Choroid plexus epithelial cell (primary cell): ENCODE results near the gene CYB561D1.

Source experiments
- DNase-seq: peaks from one replicate; pipeline ENCODE4 v3.0.0-alpha.2; 2010; ENCODE audit warnings: low read depth
- H3K4me3 ChIP-seq: 2 replicates; pipeline ENCODE4 v1.5.1; 2011; ENCODE audit warnings: low read depth, mild to moderate bottlenecking, control low read depth, low read length, moderate library complexity
- TF ChIP-seq, protein P1 (sequence below): conservative IDR thresholded peaks from 2 replicates; pipeline ENCODE4 v1.5.1; 2011; ENCODE audit warnings: low read depth, mild to moderate bottlenecking, control low read depth, inconsistent platforms, low read length, moderate library complexity

The CYB561D1 gene

GRCh38 chr1:109535481-109535880, 41.6 kb downstream of the CYB561D1 start:
- TF ChIP-seq, protein P1, sequence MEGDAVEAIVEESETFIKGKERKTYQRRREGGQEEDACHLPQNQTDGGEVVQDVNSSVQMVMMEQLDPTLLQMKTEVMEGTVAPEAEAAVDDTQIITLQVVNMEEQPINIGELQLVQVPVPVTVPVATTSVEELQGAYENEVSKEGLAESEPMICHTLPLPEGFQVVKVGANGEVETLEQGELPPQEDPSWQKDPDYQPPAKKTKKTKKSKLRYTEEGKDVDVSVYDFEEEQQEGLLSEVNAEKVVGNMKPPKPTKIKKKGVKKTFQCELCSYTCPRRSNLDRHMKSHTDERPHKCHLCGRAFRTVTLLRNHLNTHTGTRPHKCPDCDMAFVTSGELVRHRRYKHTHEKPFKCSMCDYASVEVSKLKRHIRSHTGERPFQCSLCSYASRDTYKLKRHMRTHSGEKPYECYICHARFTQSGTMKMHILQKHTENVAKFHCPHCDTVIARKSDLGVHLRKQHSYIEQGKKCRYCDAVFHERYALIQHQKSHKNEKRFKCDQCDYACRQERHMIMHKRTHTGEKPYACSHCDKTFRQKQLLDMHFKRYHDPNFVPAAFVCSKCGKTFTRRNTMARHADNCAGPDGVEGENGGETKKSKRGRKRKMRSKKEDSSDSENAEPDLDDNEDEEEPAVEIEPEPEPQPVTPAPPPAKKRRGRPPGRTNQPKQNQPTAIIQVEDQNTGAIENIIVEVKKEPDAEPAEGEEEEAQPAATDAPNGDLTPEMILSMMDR: no peak
- no peak for DNase-seq
- H3K4me3 ChIP-seq: no peak overlapping the region

GRCh38 chr1:109535971-109536491, 42.1 kb downstream of the CYB561D1 start:
- TF ChIP-seq, protein P1: no peak
- peak; percentile 25 for DNase-seq
- H3K4me3 ChIP-seq: no peak overlapping the region

- DNase-seq: no peak
- H3K4me3 ChIP-seq: no peak overlapping the region
- TF ChIP-seq, protein P1: no peak
These were observed 43.7 kb downstream of the CYB561D1 start for GRCh38 chr1:109537450-109538178.

- no peak overlapping the region for H3K4me3 ChIP-seq
- TF ChIP-seq, protein P1: no peak
- DNase-seq: no peak
These were observed 45.1 kb downstream of the CYB561D1 start for GRCh38 chr1:109538827-109539555.

DNA sequence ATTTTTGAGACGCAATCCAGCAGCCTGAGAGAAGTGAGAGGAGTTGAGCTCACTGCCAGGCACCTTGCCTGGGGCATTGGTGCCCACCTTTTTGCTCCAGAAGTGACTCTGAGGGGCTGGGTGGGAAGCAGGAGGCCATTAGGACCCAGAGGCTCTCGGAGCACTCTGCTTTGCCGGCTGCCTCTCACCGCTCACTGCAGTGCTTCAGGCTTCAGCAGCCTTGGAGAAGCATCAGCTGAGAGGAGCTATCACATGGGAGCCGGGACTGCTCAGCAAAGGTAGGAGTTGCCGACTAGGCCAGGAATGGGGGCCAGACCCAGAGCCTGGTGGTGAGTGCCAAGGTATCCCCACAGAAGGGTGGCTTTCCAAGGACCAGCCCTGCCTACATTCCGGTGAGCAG, 45.8 kb downstream of the CYB561D1 start, which contains the start of gene GPR61:
Gene GPR61 (plus strand): TSS at position 197 of the 400 bp plus-strand sequence. CDS start 3,151 bp downstream, outside the sequence.
- H3K4me3 ChIP-seq: no peak within 1 kb of the TSS
- TF ChIP-seq, protein P1: no peak
- peak; percentile 37 for DNase-seq

DNA sequence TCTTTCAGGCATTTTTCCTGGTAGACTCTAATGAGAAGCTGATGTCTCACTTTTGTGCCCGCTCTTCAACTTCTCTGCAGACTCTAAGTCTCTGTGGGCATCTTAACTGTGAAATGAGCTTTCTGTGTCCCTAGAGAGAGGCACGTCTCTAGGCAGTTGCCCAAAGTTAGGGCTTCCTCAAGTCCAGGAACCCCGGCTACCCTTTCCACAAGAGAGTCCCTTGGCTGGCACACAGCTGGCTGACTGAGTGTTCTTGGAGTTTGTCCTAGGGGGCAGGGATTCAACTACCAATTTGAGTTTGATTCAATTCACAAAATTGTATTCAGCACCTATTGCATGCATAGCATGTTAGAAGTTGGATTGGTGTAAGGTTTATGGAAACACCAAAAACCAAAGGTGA, 47.2 kb downstream of the CYB561D1 start:
- no peak for DNase-seq
- no peak overlapping the region for H3K4me3 ChIP-seq
- TF ChIP-seq, protein P1: no peak
